Osteoblast (primary cell): ENCODE results near the gene INHBB. TPM values are rescaled to one million over a fixed set of nuclear protein-coding genes. Genes with fewer than 3 reads are reported as not detected.

Source experiments
- DNase-seq: peaks from one replicate; pipeline ENCODE4 v3.0.0; 2011; ENCODE audit warnings: low spot score, mixed read lengths; ENCODE audit not compliant: insufficient read length; ENCODE audit errors: missing footprints
- H2AFZ ChIP-seq: 2 replicates; pipeline ENCODE4 v1.6.0; 2011; ENCODE audit warnings: mild to moderate bottlenecking, low read length
- H3K27ac ChIP-seq: 2 replicates; pipeline ENCODE4 v1.5.1; 2011; ENCODE audit warnings: mild to moderate bottlenecking, low read depth, low read length, moderate library complexity
- H3K27me3 ChIP-seq: 2 replicates; pipeline ENCODE4 v1.6.0; 2012; ENCODE audit warnings: mild to moderate bottlenecking, control low read depth, inconsistent platforms, low read length, moderate library complexity; ENCODE audit not compliant: insufficient read depth
- H3K36me3 ChIP-seq: 2 replicates; pipeline ENCODE4 v1.5.1; 2011; ENCODE audit warnings: mild to moderate bottlenecking, low read length, control low read depth, moderate library complexity; ENCODE audit not compliant: insufficient read depth
- H3K4me1 ChIP-seq: 2 replicates; pipeline ENCODE4 v1.5.1; 2011; ENCODE audit warnings: mild to moderate bottlenecking, low read length, control low read depth, moderate library complexity; ENCODE audit not compliant: insufficient read depth
- H3K4me2 ChIP-seq: 2 replicates; pipeline ENCODE4 v1.6.0; 2011; ENCODE audit warnings: mild to moderate bottlenecking, low read length; ENCODE audit not compliant: insufficient read depth
- H3K4me3 ChIP-seq: fragments of 200-600 bp; sonication (generic); 3 replicates; pipeline ENCODE4 v1.5.1; 2012; ENCODE audit warnings: mild to moderate bottlenecking, low read length, inconsistent platforms; ENCODE audit not compliant: insufficient read depth
- H3K79me2 ChIP-seq: 2 replicates; pipeline ENCODE4 v1.6.0; 2012; ENCODE audit warnings: mild to moderate bottlenecking, low read length, control low read depth, inconsistent platforms; ENCODE audit not compliant: insufficient read depth
- H3K9me3 ChIP-seq: 2 replicates; pipeline ENCODE4 v1.5.1; 2011; ENCODE audit warnings: low read depth, low read length, control low read depth
- H4K20me1 ChIP-seq: 2 replicates; pipeline ENCODE4 v1.6.0; 2012; ENCODE audit warnings: mild to moderate bottlenecking, low read length, control low read depth; ENCODE audit not compliant: insufficient read depth
- total RNA-seq: library from RNA; depleted of rRNA; stranded (reverse); fragments of >200 nt; gene quantifications from 2 replicates; pipeline ENCODE4 v1.2.3, GENCODE V29; 2012
- TF ChIP-seq, protein P1 (sequence below): IDR thresholded peaks from 2 replicates; pipeline ENCODE4 v1.5.1; 2011; ENCODE audit warnings: mild to moderate bottlenecking, low read depth, low read length, moderate library complexity; ENCODE audit errors: extremely low read depth

The INHBB gene
- total RNA-seq, result under 0.01 and 0.29 TPM in 2 replicates

GRCh38 chr2:120346026-120346666, at the start of gene INHBB:
Gene INHBB (plus strand): TSS chr2:120346136. CDS start chr2:120346189, 53 bp downstream.
- H3K27me3 ChIP-seq, result peaks cover 39% of the 10 kb centered on the region
- DNase-seq, result peak; percentile 90
- no peak within 1 kb of the TSS for H3K27ac ChIP-seq
- H3K9me3 ChIP-seq, result no peaks in the 10 kb centered on the region
- H3K4me3 ChIP-seq, result peak within 1 kb of the TSS; percentile 63
- H4K20me1 ChIP-seq, result peaks cover 4% of the 10 kb centered on the region
- peak within 1 kb of the TSS; percentile 10 for H2AFZ ChIP-seq
- TF ChIP-seq, protein P1, sequence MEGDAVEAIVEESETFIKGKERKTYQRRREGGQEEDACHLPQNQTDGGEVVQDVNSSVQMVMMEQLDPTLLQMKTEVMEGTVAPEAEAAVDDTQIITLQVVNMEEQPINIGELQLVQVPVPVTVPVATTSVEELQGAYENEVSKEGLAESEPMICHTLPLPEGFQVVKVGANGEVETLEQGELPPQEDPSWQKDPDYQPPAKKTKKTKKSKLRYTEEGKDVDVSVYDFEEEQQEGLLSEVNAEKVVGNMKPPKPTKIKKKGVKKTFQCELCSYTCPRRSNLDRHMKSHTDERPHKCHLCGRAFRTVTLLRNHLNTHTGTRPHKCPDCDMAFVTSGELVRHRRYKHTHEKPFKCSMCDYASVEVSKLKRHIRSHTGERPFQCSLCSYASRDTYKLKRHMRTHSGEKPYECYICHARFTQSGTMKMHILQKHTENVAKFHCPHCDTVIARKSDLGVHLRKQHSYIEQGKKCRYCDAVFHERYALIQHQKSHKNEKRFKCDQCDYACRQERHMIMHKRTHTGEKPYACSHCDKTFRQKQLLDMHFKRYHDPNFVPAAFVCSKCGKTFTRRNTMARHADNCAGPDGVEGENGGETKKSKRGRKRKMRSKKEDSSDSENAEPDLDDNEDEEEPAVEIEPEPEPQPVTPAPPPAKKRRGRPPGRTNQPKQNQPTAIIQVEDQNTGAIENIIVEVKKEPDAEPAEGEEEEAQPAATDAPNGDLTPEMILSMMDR, result no peak
- no peaks in the 10 kb centered on the region for H3K79me2 ChIP-seq
- H3K4me2 ChIP-seq, result peak within 1 kb of the TSS; percentile 79
- H3K4me1 ChIP-seq, result peaks cover 15% of the 10 kb centered on the region
- H3K36me3 ChIP-seq, result no peaks in the 10 kb centered on the region

- Histone ChIP-seq H3K36me3 (peaks cover 42% of the 10 kb centered on the region), H3K4me3 (no peak overlapping the region), H3K27me3 (no peaks in the 10 kb centered on the region), H4K20me1 (no peaks in the 10 kb centered on the region), H2AFZ (no peak overlapping the region), H3K9me3 (no peaks in the 10 kb centered on the region), H3K4me1 (peaks cover 5% of the 10 kb centered on the region), H3K79me2 (no peaks in the 10 kb centered on the region), H3K4me2 (no peak overlapping the region), H3K27ac (no peak overlapping the region)
- TF ChIP-seq, protein P1, result no peak
- DNase-seq, result peak; percentile 76
Measured at GRCh38 chr2:120298173-120298835, 47.6 kb upstream of the INHBB start.

- TF ChIP-seq, protein P1, result no peak
- Histone ChIP-seq H2AFZ (no peak overlapping the region), H3K4me1 (peaks cover 5% of the 10 kb centered on the region), H4K20me1 (no peaks in the 10 kb centered on the region), H3K9me3 (no peaks in the 10 kb centered on the region), H3K79me2 (no peaks in the 10 kb centered on the region), H3K36me3 (peaks cover 35% of the 10 kb centered on the region), H3K4me3 (no peak overlapping the region), H3K27ac (no peak overlapping the region), H3K27me3 (no peaks in the 10 kb centered on the region), H3K4me2 (no peak overlapping the region)
- peak; percentile 30 for DNase-seq
Measured at GRCh38 chr2:120299004-120299403, 46.9 kb upstream of the INHBB start.

DNA sequence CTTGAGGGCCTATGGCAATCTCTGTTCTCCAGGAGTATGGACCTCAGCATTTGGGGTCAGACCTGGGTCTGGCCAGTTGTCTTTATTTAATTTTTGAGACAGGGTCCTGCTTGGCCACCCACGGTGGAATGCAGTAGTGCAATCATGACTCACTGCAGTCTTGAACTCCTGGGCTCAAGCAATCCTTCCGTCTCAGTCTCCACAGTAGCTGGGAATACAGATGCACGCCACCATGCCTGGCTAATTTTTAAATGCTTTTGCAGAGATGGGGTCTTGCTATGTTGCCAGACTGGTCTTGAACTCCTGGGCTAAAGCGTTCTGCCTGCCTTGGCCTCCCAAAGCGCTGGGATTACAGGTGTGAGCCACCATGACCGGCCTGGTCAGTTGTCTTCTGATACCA, 46.4 kb upstream of the INHBB start:
- peaks cover 35% of the 10 kb centered on the region for H3K36me3 ChIP-seq
- H3K27me3 ChIP-seq, result no peaks in the 10 kb centered on the region
- H4K20me1 ChIP-seq, result no peaks in the 10 kb centered on the region
- H3K9me3 ChIP-seq, result no peaks in the 10 kb centered on the region
- no peak overlapping the region for H3K4me2 ChIP-seq
- TF ChIP-seq, protein P1, result no peak
- no peak overlapping the region for H3K4me3 ChIP-seq
- H3K79me2 ChIP-seq, result no peaks in the 10 kb centered on the region
- DNase-seq, result no peak
- no peak overlapping the region for H3K27ac ChIP-seq
- H2AFZ ChIP-seq, result no peak overlapping the region
- H3K4me1 ChIP-seq, result peaks cover 5% of the 10 kb centered on the region
